Neural cell (in vitro differentiated cells): Measurements from ENCODE around the gene CACNA1D.

Source experiments
- EZH2 ChIP-seq: fragments of 200-600, 300-800 bp; shearing (Covaris generic), sonication (generic); IDR thresholded peaks from 2 replicates; pipeline ENCODE4 v1.6.1; 2014; ENCODE audit warnings: antibody characterized with exemption, low read length, borderline replicate concordance, mild to moderate bottlenecking; ENCODE audit not compliant: insufficient read depth, poor library complexity, severe bottlenecking
- POLR2AphosphoS5 ChIP-seq: IDR thresholded peaks from 2 replicates; pipeline ENCODE4 v1.6.1; 2012
- SMC3 ChIP-seq: fragments of 450-650 bp; conservative IDR thresholded peaks from 2 replicates; pipeline ENCODE4 v1.6.1; 2014; ENCODE audit warnings: antibody characterized with exemption, mild to moderate bottlenecking, moderate library complexity; ENCODE audit not compliant: poor library complexity
- TAF1 ChIP-seq: IDR thresholded peaks from 2 replicates; pipeline ENCODE4 v1.6.1; 2012; ENCODE audit warnings: low read depth
- TF ChIP-seq, protein P1 (sequence below): fragments of 450-650 bp; IDR thresholded peaks from 2 replicates; pipeline ENCODE4 v1.5.1; 2014; ENCODE audit warnings: antibody characterized with exemption, mild to moderate bottlenecking, moderate library complexity; ENCODE audit not compliant: poor library complexity, severe bottlenecking

DNA sequence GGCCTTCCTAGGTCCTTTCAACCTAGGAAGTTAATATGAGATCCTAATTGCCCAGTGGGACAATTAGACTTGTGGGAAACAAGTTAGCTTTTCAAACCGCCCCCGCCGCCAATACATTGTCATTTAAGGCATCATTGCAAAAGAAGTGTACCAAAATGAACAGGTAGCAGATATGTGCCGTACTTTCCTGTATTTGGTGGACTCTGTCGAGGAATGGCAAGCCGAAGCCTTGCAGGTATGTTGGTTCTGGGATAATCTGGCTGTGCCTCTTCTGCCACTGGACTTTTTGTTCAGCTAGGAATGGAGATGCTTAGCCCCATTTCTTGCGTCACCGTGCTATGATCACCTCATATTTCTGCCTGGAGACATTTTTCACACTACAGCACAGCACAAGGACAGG is 157.5 kb downstream of the CACNA1D start:
- TF ChIP-seq SMC3, result no peak
- TF ChIP-seq POLR2AphosphoS5, result no peak
- TF ChIP-seq, protein P1, sequence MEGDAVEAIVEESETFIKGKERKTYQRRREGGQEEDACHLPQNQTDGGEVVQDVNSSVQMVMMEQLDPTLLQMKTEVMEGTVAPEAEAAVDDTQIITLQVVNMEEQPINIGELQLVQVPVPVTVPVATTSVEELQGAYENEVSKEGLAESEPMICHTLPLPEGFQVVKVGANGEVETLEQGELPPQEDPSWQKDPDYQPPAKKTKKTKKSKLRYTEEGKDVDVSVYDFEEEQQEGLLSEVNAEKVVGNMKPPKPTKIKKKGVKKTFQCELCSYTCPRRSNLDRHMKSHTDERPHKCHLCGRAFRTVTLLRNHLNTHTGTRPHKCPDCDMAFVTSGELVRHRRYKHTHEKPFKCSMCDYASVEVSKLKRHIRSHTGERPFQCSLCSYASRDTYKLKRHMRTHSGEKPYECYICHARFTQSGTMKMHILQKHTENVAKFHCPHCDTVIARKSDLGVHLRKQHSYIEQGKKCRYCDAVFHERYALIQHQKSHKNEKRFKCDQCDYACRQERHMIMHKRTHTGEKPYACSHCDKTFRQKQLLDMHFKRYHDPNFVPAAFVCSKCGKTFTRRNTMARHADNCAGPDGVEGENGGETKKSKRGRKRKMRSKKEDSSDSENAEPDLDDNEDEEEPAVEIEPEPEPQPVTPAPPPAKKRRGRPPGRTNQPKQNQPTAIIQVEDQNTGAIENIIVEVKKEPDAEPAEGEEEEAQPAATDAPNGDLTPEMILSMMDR, result no peak
- TF ChIP-seq EZH2, result no peak
- TF ChIP-seq TAF1, result no peak
